HAP-1 (cell line): ENCODE measurements around the gene ADPRS.
A peak's percentile ranks its signal among the peaks of the same experiment; 100 is the strongest.

Experiments
- DNase-seq, 2 experiments: peaks; one replicate each; pipeline ENCODE4 v3.0.0-alpha.2; 2016 to 2020; ENCODE audit warnings: low spot score in 2 of 2
- H3K27me3 ChIP-seq: fragments of 250-450 bp; sonication (Bioruptor Pico); 2 replicates; pipeline ENCODE4 v1.5.1; 2020; ENCODE audit warnings: low read depth, mild to moderate bottlenecking, moderate library complexity
- H3K36me3 ChIP-seq: fragments of 250-450 bp; sonication (Bioruptor Pico); replicated peaks from 2 replicates; pipeline ENCODE4 v1.5.1; 2020; ENCODE audit warnings: mild to moderate bottlenecking
- H3K4me1 ChIP-seq: fragments of 250-450 bp; sonication (Bioruptor Pico); 2 replicates; pipeline ENCODE4 v1.5.1; 2020; ENCODE audit warnings: mild to moderate bottlenecking
- H3K4me3 ChIP-seq: fragments of 250-450 bp; sonication (Bioruptor Pico); 2 replicates; pipeline ENCODE4 v1.5.1; 2020; ENCODE audit warnings: mild to moderate bottlenecking, moderate library complexity
- H3K9me3 ChIP-seq: fragments of 250-450 bp; sonication (Bioruptor Pico); 2 replicates; pipeline ENCODE4 v1.5.1; 2020; ENCODE audit warnings: mild to moderate bottlenecking, moderate library complexity
- in situ Hi-C: fragments of 300-500 bp; cut with MboI; formaldehyde crosslinking; loops from 3 replicates; pipeline ENCODE4 v1.14.3; 2020; ENCODE audit warnings: low sequenced_read_pairs, inconsistent platforms, mixed read lengths

Gene ADPRS, protein sequence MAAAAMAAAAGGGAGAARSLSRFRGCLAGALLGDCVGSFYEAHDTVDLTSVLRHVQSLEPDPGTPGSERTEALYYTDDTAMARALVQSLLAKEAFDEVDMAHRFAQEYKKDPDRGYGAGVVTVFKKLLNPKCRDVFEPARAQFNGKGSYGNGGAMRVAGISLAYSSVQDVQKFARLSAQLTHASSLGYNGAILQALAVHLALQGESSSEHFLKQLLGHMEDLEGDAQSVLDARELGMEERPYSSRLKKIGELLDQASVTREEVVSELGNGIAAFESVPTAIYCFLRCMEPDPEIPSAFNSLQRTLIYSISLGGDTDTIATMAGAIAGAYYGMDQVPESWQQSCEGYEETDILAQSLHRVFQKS

DNA sequence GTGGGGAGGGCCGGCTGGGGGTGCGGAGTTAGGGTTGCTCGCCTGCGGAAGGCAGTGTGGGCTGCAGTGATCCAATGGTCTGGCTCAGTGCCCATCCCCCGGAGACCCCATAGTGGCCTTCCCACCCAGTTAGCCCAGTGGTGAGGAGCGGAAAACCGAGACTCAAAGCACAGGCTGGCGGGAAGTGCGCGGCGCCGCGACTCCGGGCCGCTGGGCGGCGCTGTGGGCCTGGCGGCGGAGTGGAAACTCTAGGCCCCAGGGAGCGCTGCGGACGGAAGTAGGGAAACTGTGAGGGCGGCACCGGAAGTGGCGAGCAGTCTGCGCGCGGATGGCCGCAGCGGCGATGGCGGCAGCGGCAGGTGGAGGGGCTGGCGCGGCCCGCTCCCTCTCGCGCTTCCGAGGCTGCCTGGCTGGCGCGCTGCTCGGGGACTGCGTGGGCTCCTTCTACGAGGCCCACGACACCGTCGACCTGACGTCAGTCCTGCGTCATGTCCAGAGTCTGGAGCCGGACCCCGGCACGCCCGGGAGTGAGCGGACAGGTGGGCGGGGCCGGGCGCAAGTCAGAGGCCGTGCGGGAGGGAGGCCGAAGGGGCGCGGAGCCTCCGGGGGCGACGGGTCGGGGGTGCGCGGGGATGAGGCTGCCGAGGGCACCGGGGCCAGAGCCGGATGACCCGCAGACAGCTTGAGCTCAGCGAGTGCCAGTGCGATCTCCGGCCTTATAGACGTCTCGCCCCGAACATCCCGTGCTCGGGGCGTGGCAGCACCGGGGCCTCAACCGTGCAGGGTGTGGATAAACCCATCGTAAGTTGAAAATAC, at the start of gene ADPRS:
TSS of gene ADPRS (plus strand) at position 316 of the 816 bp plus-strand sequence. CDS start at position 329, 13 bp downstream.
- Histone ChIP-seq H3K36me3 (peaks cover 34% of the 10 kb centered on the region), H3K9me3 (no peaks in the 10 kb centered on the region), H3K27me3 (no peaks in the 10 kb centered on the region), H3K4me3 (peak within 1 kb of the TSS; percentile 97), H3K4me1 (peaks cover 3% of the 10 kb centered on the region)
- in situ Hi-C loops, result no loop called here
- DNase-seq, result peak; percentile 83 to 93

DNA sequence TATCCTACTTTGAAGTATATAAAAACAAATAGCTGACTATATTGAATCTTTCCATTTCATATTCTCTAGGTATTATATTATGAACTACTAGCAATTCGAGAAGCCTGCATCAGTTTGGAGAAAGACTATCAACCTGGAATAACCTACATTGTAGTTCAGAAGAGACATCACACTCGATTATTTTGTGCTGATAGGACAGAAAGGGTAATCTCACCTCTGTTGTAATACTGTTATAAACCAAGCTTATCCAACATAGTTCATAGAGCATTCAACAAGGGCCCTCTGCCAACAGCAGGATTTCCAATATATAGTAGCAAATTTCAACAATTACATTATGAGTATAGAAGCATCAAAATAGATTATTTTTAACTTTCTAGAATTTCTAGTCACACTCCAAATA, 48.5 kb upstream of the ADPRS start:
- in situ Hi-C loops, result no loop called here
- Histone ChIP-seq H3K27me3 (no peaks in the 10 kb centered on the region), H3K36me3 (peaks cover 36% of the 10 kb centered on the region), H3K4me3 (no peak overlapping the region), H3K4me1 (peaks cover 14% of the 10 kb centered on the region), H3K9me3 (no peaks in the 10 kb centered on the region)
- no peak for DNase-seq

DNA sequence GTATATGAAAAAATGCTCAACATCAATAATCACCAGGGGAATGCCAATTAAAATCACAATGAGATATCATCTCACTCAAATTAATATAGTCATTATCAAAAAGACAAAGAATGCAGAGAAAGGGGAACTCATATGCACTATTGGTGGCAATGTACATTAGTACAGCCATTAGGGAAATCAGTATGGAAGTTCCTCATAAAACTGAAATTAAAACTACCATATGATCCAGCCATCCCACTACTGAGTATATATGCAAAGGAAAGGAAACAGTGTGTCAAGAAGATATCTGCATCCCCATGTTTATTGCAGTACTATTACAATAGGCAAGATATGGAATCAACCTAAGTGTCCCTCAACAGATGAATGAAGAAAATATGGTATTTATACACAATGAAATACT, 36.9 kb upstream of the ADPRS start:
- no peak for DNase-seq
- in situ Hi-C loops, result no loop called here
- H3K9me3 ChIP-seq, result no peaks in the 10 kb centered on the region
- no peaks in the 10 kb centered on the region for H3K4me1 ChIP-seq
- H3K4me3 ChIP-seq, result no peak overlapping the region
- H3K36me3 ChIP-seq, result no peaks in the 10 kb centered on the region
- H3K27me3 ChIP-seq, result no peaks in the 10 kb centered on the region

DNA sequence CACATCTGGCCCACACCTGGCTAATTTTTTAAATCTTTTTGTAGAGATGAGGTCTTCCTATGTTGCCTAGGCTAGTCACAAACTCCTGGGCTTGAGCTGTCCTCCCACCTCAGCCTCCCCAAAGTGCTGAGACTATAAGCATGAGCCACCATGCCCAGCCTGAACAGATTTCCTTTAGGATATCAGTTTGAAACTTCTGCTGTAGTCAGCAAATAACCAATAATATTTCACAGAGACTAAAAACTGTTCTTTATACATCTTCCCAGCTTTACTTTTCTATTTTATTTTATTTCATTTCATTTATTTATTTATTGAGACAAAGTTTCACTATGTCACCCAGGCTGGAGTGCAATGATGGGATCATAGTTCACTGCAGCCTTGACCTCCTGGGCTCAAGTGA, 34.7 kb upstream of the ADPRS start:
- H3K36me3 ChIP-seq, result no peaks in the 10 kb centered on the region
- no peak for DNase-seq
- no peaks in the 10 kb centered on the region for H3K4me1 ChIP-seq
- H3K27me3 ChIP-seq, result no peaks in the 10 kb centered on the region
- no peaks in the 10 kb centered on the region for H3K9me3 ChIP-seq
- H3K4me3 ChIP-seq, result no peak overlapping the region
- in situ Hi-C loops, result no loop called here

DNA sequence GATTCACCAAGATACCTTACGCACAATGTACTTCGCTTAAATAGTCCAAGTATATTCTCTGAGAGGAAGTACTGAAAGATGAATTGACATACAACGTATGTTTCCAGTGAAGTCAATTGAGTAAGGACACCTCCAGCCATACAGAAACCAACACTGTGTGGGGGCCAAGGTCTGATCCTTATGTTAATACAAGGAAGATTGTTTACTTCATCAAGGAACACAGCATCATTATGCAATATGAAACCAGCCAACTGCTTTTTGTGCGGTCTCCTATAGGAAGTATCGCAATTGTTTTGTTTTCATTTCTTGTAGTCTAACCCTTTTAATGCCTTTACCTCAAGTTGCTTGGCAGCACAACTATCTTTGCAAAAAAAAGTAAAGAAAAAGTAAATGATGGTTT, 33.0 kb upstream of the ADPRS start:
- no peaks in the 10 kb centered on the region for H3K9me3 ChIP-seq
- no peak for DNase-seq
- in situ Hi-C loops, result no loop called here
- no peaks in the 10 kb centered on the region for H3K4me1 ChIP-seq
- H3K36me3 ChIP-seq, result no peaks in the 10 kb centered on the region
- H3K27me3 ChIP-seq, result no peaks in the 10 kb centered on the region
- no peak overlapping the region for H3K4me3 ChIP-seq

DNA sequence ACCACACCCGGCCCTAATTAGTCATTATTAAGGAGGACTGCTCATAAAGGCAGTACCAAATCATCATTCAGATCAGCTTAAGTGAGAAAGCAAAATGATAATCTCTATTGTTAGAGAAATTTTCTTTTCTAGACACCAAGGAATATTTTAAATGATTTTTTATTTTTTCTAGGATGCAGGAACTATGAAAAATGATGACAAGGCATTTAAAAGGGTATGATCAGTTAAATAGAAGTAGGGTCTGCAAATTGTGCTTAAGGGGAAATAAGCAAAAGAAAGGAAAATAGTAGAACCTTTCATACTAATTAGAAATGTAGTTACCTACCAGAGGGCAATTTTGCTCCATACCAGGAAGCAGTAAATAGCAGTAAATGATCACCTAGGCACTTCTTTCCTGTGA, 26.4 kb upstream of the ADPRS start:
- no peaks in the 10 kb centered on the region for H3K9me3 ChIP-seq

DNA sequence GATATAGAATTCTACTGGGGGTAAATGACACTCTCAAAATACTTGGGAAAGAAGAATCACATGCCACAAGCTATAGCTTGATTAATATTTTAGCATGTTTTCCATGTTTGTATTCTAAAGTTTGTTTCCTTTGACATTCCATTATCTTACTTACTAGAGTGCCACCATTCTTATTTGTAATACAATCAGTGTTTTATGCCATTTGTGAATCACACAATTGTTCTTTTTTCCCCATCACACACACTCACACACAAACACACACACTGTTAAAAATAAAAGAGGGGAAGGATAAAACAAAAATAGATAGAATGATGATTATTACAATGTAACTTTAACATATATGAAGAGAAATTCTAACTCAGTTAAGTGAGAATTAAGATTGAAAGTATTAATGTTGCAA, 20.8 kb upstream of the ADPRS start:
- no peak for DNase-seq
- H3K36me3 ChIP-seq, result no peaks in the 10 kb centered on the region
- in situ Hi-C loops, result no loop called here
- no peaks in the 10 kb centered on the region for H3K4me1 ChIP-seq
- H3K4me3 ChIP-seq, result no peak overlapping the region
- no peaks in the 10 kb centered on the region for H3K27me3 ChIP-seq
- H3K9me3 ChIP-seq, result no peaks in the 10 kb centered on the region

More for the DNA sequence above, 26.4 kb upstream of the ADPRS start:
- Histone ChIP-seq H3K27me3 (no peaks in the 10 kb centered on the region), H3K4me1 (no peaks in the 10 kb centered on the region), H3K36me3 (no peaks in the 10 kb centered on the region), H3K4me3 (no peak overlapping the region)
- in situ Hi-C loops, result no loop called here
- no peak for DNase-seq

DNA sequence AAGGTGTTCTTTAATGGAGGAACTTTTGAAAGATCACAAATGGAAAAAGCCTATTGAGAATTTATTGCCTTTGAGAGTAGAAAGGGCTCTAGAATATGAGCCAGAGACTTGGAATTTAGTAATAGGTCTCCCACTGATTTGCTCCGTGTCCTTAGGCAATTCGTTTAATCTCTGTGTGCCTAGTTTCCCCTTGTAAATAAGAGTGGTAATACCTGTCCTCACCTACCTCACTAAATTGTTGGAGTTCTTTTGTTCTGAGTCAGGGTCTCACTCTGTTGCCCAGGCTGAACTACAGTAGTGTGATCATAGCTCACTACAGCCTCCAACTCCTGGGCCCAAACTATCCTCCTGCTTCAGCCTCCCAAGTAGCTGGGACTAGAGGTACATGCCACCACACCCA, 19.8 kb upstream of the ADPRS start:
- no peaks in the 10 kb centered on the region for H3K36me3 ChIP-seq
- no peak overlapping the region for H3K4me3 ChIP-seq
- no peak for DNase-seq
- H3K4me1 ChIP-seq, result no peaks in the 10 kb centered on the region
- H3K27me3 ChIP-seq, result no peaks in the 10 kb centered on the region
- in situ Hi-C loops, result no loop called here
- no peaks in the 10 kb centered on the region for H3K9me3 ChIP-seq

DNA sequence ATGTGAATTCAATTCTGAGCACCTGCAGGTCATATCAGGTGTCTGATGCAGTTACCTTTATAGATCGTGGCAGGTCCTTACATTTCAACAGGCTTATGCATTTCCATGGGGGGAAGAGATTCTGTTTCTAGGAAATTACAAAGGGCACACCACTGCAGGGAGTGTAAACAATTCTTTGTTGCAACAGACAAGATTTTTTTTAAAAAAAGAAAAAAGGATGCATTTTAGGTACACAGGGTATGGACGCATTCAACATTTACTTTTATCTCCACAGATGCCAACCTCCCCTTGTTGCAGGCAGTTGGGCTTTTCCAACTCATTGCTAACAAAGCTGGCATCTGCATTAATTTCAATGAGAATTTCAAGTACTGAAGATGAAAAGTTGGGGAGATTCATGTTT, 18.3 kb upstream of the ADPRS start:
- H3K27me3 ChIP-seq, result no peaks in the 10 kb centered on the region
- no peaks in the 10 kb centered on the region for H3K4me1 ChIP-seq
- in situ Hi-C loops, result no loop called here
- no peak for DNase-seq
- no peaks in the 10 kb centered on the region for H3K36me3 ChIP-seq
- no peak overlapping the region for H3K4me3 ChIP-seq
- no peaks in the 10 kb centered on the region for H3K9me3 ChIP-seq

DNA sequence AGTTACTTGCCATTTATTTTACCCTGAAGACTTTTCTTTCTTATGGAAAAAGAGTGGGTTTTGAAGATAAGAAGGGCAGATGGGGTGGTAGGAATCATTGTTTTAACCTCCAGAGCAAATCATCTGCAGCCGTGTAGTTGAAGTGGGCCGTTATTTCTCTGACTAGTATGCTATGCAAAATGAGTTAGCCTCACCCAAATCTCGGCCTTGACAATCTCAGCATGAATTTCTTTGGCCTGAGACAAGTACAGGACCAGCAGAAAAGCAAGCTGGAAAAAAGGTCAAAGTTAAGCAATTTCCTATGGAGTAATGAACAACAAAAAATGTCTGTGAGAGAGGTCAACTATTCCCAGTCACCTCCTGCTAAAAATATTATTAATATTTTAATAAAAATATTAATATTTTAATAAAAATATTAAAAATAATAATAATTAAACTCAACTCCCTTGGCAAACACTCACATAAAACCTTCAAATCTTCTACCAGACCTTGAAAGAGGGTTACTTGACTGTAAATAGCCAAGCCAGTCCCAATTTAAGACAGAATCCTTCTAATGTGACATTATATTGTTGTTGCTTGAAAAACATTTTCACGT, 11.6 kb upstream of the ADPRS start:
- H3K9me3 ChIP-seq, result no peaks in the 10 kb centered on the region
- H3K27me3 ChIP-seq, result no peaks in the 10 kb centered on the region
- H3K4me3 ChIP-seq, result no peak overlapping the region
- no peaks in the 10 kb centered on the region for H3K36me3 ChIP-seq
- in situ Hi-C loops, result no loop called here
- DNase-seq, result no peak
- H3K4me1 ChIP-seq, result peaks cover 3% of the 10 kb centered on the region; the same call in 1 of the 2 replicates

DNA sequence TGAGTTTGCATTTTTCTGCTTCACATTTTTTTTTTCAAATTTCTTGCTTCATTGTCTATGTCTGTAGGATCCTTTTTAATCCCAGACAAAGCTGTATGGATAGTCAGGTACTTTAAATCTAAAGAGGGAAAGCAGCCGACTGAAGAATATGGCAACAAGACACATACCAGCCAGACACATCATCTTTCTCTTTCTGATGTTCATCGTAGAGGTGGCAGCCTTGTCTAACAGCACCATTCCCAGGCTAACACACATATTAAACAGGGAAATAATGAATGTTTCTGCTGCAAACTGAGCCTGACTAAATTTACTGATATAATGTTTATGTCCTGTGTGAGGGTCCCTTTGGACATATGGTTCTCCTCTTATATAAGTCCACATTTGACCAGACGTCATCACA, 8.5 kb upstream of the ADPRS start:
- Histone ChIP-seq H3K36me3 (no peaks in the 10 kb centered on the region), H3K27me3 (no peaks in the 10 kb centered on the region), H3K9me3 (no peaks in the 10 kb centered on the region), H3K4me1 (peaks cover 3% of the 10 kb centered on the region; the same call in 1 of the 2 replicates), H3K4me3 (no peak overlapping the region)
- no peak for DNase-seq
- in situ Hi-C loops, result no loop called here

DNA sequence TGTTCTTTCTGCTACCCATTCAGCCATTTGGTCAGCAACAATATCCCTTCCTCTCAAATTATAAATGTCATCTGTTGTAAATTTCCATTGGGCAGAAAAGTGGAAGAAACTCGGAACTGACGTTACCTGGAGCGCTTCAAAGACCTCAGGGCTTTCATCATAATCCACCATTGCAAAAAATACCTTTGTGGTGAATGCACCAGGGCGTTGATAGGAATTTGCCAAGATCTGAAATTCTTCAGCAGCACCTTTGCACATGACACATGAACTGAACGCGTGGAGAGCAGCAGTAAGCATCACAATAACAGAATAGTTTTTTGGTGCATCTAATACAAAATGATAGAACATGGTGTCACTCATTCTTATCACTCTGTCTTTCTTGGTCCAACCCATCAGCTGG, 7.9 kb upstream of the ADPRS start:
- in situ Hi-C loops, result no loop called here
- no peak overlapping the region for H3K4me3 ChIP-seq
- H3K9me3 ChIP-seq, result no peaks in the 10 kb centered on the region
- no peaks in the 10 kb centered on the region for H3K36me3 ChIP-seq
- H3K4me1 ChIP-seq, result peaks cover 3% of the 10 kb centered on the region; the same call in 1 of the 2 replicates
- H3K27me3 ChIP-seq, result no peaks in the 10 kb centered on the region
- DNase-seq, result no peak

DNA sequence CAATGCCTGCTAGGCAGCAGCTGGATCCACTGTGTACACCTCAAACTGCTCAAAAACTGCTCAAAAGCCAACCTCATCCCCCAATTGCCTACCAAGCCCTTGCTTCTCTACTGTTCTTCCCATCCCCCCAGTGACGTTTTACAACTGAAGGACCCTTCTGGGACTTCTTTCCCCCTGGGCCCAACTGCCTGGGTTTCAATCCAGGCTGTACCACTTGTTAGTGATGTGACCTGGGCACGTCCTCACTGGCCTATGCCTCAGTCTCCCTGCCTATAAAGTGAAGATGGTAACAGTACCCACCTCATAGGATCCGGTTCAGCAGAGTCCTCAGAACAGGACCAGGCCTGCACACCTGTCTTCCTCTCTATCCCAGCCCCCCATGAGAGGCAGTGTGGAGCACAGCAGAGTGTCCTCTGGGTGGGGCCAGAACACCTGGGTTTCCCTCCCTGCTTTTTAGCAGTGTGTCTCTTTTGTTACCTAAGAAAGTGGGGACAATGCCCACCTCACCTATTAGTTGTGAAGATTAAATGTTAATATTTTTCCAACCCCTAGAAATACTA, 6.7 kb upstream of the ADPRS start:
- peaks cover 1% of the 10 kb centered on the region; the same call in 1 of the 2 replicates for H3K4me1 ChIP-seq
- no peaks in the 10 kb centered on the region for H3K27me3 ChIP-seq
- H3K4me3 ChIP-seq, result no peak overlapping the region
- no peak for DNase-seq
- no peaks in the 10 kb centered on the region for H3K36me3 ChIP-seq
- in situ Hi-C loops, result no loop called here
- H3K9me3 ChIP-seq, result no peaks in the 10 kb centered on the region

DNA sequence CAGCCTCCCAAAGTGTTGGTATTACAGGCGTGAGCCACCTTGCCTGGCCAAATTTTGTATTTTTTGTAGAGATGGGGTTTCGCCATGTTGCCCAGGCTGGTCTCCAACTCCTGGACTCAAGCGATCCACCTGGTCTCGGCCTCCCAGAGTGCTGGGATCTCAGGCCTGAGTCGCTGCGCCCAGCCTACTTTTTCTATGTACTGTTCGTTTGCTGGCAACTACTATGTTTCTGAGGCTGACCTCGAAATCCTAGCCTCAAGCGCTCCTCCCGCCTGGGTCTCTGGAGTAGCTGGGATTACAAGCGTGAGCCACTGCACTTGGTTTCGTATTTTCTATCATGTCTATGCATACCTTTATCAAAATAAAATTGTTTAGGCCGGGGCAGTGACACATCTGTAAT, 5.5 kb upstream of the ADPRS start:
- Histone ChIP-seq H3K27me3 (no peaks in the 10 kb centered on the region), H3K9me3 (no peaks in the 10 kb centered on the region), H3K4me3 (no peak overlapping the region), H3K36me3 (no peaks in the 10 kb centered on the region), H3K4me1 (peaks cover under 1% of the 10 kb centered on the region)
- in situ Hi-C loops, result no loop called here
- DNase-seq, result no peak
